Heart left ventricle (tissue), 16 donors: ENCODE data around the gene PTBP2. TPM values are rescaled to one million over a fixed set of nuclear protein-coding genes. Genes with fewer than 3 reads are reported as not detected.

Source experiments
- ATAC-seq, 4 donors: fragments of 200-7000 bp; cut with Tn5 transposase; one replicate each; pipeline ENCODE4 v1.9.1; 2020 to 2022; ENCODE audit warnings: moderate library complexity in 4 of 4, mild to moderate bottlenecking in 3 of 4, moderate number of reproducible peaks in 1 of 4
- DNase-seq, 5 donors: peaks; one replicate each; pipeline ENCODE4 v3.0.0-alpha.2; 2020
- H3K27ac ChIP-seq, 12 donors: fragments of 200-600 bp; sonication (generic) in 4 of 12; one replicate each; pipeline versions ENCODE4 v1.5.0 to v1.8.0; 2016 to 2022; ENCODE audit warnings: mild to moderate bottlenecking in 2 of 12
- H3K27me3 ChIP-seq, 9 donors: fragments of 200-600 bp; sonication (generic) in 2 of 9; one replicate each; pipeline versions ENCODE4 v1.5.1 to v1.8.0; 2016 to 2022; ENCODE audit warnings: mild to moderate bottlenecking in 3 of 9
- H3K36me3 ChIP-seq, 9 donors: fragments of 200-600 bp; sonication (generic) in 2 of 9; one replicate each; pipeline versions ENCODE4 v1.5.0 to v1.8.0; 2018 to 2022; ENCODE audit warnings: mild to moderate bottlenecking in 2 of 9
- H3K4me1 ChIP-seq, 12 donors: fragments of 200-600 bp; sonication (generic) in 4 of 12; one replicate each; pipeline versions ENCODE4 v1.5.0 to v1.8.0; 2016 to 2022; ENCODE audit warnings: mild to moderate bottlenecking in 3 of 12
- H3K4me3 ChIP-seq, 12 donors: fragments of 200-600 bp; sonication (generic) in 4 of 12; one replicate each; pipeline versions ENCODE4 v1.5.0 to v1.8.0; 2017 to 2022; ENCODE audit warnings: mild to moderate bottlenecking in 9 of 12, moderate library complexity in 4 of 12
- H3K9me3 ChIP-seq, 12 donors: fragments of 200-600 bp; sonication (generic) in 4 of 12; one replicate each; pipeline versions ENCODE4 v1.5.0 to v1.8.0; 2016 to 2022; ENCODE audit warnings: mild to moderate bottlenecking in 1 of 12
- POLR2A ChIP-seq, 2 donors: fragments of 450-650 bp; IDR thresholded peaks; one replicate each; pipeline ENCODE4 v1.6.1; 2017; ENCODE audit warnings: antibody characterized with exemption in 2 of 2, mild to moderate bottlenecking in 2 of 2, moderate library complexity in 2 of 2
- WGBS, 4 donors: extraction: QIAGEN DNeasy Blood & Tissue Kit in 2 of 4; methylation state at CpG; one replicate each; pipeline versions ENCODE4 v1.1.5 to v1.1.7; 2013 to 2018; 5-methylcytosine and 5-hydroxymethylcytosine counted together
- intact Hi-C, 10 donors: fragments of 100-400 bp; cut with DNase I; formaldehyde crosslinking; loops; one replicate each; pipeline versions ENCODE4 v1.11.1 to v1.14.2; 2022
- polyA plus RNA-seq, 2 donors: library from polyadenylated mRNA; stranded (reverse); fragments of 200-250 nt; gene quantifications; one replicate each; pipeline ENCODE4 v1.2.3, GENCODE V29; 2013
- total RNA-seq, 9 donors: library from RNA; depleted of rRNA in 2 of 9; stranded (reverse); fragments of >200 nt in 2 of 9; fragmentation: NEBNext Ultra II Directional in 3 of 9; extraction: Animal tissue kit (Norgen Biotek cat#: 25700) in 3 of 9; gene quantifications; one replicate each; pipeline versions ENCODE4 v1.1.0 to v1.2.4, GENCODE V29; 2016 to 2023
- TF ChIP-seq, protein P1 (sequence below), 12 donors: fragments of 200-600 bp; sonication (generic) in 4 of 12; IDR thresholded peaks; one replicate each; pipeline versions ENCODE4 v1.5.0 to v1.8.0; 2018 to 2022; ENCODE audit warnings: antibody characterized with exemption in 12 of 12, mild to moderate bottlenecking in 5 of 12
- donor health status: ischemic (EF 13 %, LVEDD 7.1; RV severe dilation, severe dysfunction).
- donor health status: healthy with polysubstance abuse.
- donor health status: DM: no; HTN: yes; CAD: no.
- donor health status: DM: no; HTN: no; CAD: no.
- donor health status: ischemic (EF 25% LVEDD 6.9; RV normal size, moderate dysfunction).
- donor health status: ischemic (EF 25% LVEDD 5.7; RV mildly dilated, moderate dysfunction).
- donor health status: healthy.
- donor health status: DM: yes; HTN: yes; CAD: no.
- donor health status: ischemic (EF 35%, LVEDD 5.7; RV mildly dilated, moderate dysfunction).
- donor health status: nonischemic (EF 11% LVEDD 7.7; RV severe dilation, severe dysfunction).
- donor health status: DM: yes; HTN: yes; CAD: no.
- donor health status: PGD.
- donor health status: ischemic (EF 29% LVEDD 5.4; RV normal size, mild dysfunction).
- donor health status: nonischemic (EF 23%, LVEDD 6.1; RV moderate dilation, normal function).

The PTBP2 gene
- total and polyA plus RNA-seq, 11 donors = 6.9 to 17.6 (median 12.2) TPM

DNA sequence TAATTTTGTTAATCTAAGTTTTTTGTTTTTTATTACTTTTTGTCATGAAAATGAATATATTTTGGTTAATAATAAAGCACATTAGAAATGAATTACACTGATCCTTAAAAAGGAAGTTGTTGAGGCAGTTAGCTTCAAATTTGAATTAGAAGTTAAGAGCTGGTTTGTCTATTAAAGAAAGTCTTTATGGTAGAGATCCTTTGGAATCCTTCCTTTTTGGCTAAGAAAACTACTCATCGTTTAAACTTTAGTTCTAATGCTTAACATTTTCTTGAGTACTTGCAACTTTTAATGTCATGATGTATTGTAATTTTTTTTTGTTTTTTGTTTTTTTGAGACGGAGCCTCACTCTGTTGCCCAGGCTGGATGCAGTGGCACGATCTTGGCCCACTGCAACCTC is 2.4 kb downstream of the PTBP2 start:
- ATAC-seq (no peak), DNase-seq (no peak)
- Histone ChIP-seq H3K36me3 (peaks cover 0 to 23% (median 9%) of the 10 kb centered on the region in 9 donors), H3K4me3 (peak overlapping the region in 2 of 12 donors; percentile 78 to 98), H3K4me1 (peaks cover 0 to 42% (median 22%) of the 10 kb centered on the region in 12 donors), H3K27me3 (no peaks in the 10 kb centered on the region), H3K9me3 (no peaks in the 10 kb centered on the region), H3K27ac (no peak overlapping the region)
- intact Hi-C loops = loop anchor here in 2 of 10 donors (5.0 to 10.0 kb wide), 3 partner anchors 101 to 189 kb away; no protein-coding TSS in a partner anchor
- WGBS, 4 donors = 65 to 81% (median 77%) methylated on average over 3 of the region's 3 CpGs
- TF ChIP-seq, protein P1, sequence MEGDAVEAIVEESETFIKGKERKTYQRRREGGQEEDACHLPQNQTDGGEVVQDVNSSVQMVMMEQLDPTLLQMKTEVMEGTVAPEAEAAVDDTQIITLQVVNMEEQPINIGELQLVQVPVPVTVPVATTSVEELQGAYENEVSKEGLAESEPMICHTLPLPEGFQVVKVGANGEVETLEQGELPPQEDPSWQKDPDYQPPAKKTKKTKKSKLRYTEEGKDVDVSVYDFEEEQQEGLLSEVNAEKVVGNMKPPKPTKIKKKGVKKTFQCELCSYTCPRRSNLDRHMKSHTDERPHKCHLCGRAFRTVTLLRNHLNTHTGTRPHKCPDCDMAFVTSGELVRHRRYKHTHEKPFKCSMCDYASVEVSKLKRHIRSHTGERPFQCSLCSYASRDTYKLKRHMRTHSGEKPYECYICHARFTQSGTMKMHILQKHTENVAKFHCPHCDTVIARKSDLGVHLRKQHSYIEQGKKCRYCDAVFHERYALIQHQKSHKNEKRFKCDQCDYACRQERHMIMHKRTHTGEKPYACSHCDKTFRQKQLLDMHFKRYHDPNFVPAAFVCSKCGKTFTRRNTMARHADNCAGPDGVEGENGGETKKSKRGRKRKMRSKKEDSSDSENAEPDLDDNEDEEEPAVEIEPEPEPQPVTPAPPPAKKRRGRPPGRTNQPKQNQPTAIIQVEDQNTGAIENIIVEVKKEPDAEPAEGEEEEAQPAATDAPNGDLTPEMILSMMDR (IDR thresholded peaks at IDR 0.05) = no peak
- no peak for TF ChIP-seq POLR2A (IDR thresholded peaks at IDR 0.05)

DNA sequence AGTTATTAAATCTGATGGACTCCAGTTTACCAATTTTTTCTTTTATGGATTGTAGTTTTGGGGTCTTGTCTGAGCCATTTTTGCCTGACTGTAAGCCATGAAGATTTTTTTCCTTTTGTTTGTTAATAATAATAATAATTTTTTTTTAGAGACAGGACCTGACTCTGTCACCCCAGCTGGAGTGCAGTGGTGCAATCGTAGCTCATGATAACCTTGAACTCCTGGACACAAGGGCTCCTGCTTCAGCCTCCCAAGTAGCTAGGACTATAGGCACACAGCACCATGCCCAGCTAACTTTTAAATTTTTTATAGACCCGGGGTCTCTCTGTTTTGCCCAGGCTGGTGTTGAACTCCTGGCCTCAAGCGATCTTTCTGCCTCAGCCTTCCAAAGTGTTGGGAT is 6.3 kb downstream of the PTBP2 start:
- no peak for TF ChIP-seq POLR2A (IDR thresholded peaks at IDR 0.05)
- TF ChIP-seq, protein P1 (IDR thresholded peaks at IDR 0.05) = no peak
- no peaks in the 10 kb centered on the region for H3K27me3 ChIP-seq
- peaks cover 0 to 26% (median 9%) of the 10 kb centered on the region in 9 donors for H3K36me3 ChIP-seq
- intact Hi-C loops = loop anchor here in 2 of 10 donors (10.0 kb wide), 2 partner anchors 97 to 193 kb away; no protein-coding TSS in a partner anchor
- H3K27ac ChIP-seq = no peak overlapping the region
- H3K4me3 ChIP-seq = no peak overlapping the region
- 76 to 78% (median 77%) methylated on average over 3 of the region's 3 CpGs for WGBS, 4 donors
- ATAC-seq = no peak
- peaks cover 0 to 47% (median 26%) of the 10 kb centered on the region in 12 donors for H3K4me1 ChIP-seq
- DNase-seq = no peak
- H3K9me3 ChIP-seq = no peaks in the 10 kb centered on the region

DNA sequence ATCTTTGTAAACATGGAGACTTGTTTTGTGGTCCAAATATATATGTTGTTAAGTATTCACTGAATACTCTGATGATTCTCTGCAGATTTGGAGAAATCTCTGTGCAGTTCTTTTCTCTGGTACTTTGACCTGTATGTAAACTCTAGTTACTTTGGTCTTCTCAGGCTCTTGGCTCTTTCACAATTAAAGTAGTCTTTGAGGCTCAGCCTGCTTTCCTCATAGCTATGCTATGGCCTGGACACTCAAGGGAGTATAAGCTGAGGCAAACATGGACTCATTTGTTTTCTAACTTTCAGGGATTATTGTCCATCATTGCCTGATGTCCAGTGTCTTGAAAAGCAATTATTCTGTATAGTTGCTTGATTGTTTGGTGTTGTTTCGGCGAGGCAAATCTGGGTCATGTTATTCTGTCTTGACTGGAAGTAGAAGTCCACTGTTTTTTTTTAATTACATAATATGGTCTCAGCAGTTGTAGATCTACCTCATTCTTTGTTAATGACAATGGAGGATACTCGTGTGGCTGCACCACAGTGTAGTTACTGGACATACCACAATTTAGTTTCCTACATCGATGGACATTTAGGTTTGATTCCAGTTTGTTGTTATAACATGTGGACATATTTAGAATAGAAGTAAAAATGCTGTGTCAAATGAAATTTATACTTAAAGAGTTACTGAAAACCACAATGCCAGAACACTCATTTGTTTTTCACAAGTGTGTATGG is 9.2 kb downstream of the PTBP2 start:
- H3K9me3 ChIP-seq = no peaks in the 10 kb centered on the region
- no peak overlapping the region for H3K4me3 ChIP-seq
- DNase-seq (no peak), ATAC-seq (peak in 1 of 4 donors; percentile 34)
- intact Hi-C loops = no loop called here
- no peaks in the 10 kb centered on the region for H3K27me3 ChIP-seq
- WGBS, 4 donors = 52 to 68% (median 58%) methylated on average over 4 of the region's 4 CpGs
- H3K27ac ChIP-seq = no peak overlapping the region
- H3K36me3 ChIP-seq = peaks cover 0 to 28% (median 7%) of the 10 kb centered on the region in 9 donors
- TF ChIP-seq POLR2A (IDR thresholded peaks at IDR 0.05) = no peak
- TF ChIP-seq, protein P1 (IDR thresholded peaks at IDR 0.05) = no peak
- peaks cover 0 to 35% (median 13%) of the 10 kb centered on the region in 12 donors for H3K4me1 ChIP-seq

DNA sequence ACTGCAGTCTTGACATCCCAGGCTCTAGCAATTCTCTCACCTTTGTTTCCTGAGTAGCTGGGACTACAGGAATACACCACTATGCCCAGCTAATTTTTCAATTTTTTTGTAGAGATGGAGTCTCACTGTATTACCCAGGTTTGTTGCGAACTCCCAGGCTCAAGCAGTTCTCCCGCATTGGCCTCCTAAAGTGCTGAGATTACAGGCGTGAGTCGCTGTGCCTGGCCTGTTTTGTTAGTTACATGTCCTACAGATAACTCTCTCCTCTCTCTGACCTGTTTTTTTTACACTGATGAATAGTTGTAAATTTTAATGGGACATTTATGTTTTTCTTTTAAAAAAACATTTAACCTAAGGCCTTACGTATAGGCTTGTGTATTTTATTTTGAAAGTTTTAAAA is 19.8 kb downstream of the PTBP2 start:
- peaks cover 0 to 21% (median 12%) of the 10 kb centered on the region in 12 donors for H3K4me1 ChIP-seq
- DNase-seq = no peak
- peak overlapping the region in 1 of 12 donors; percentile 13 for H3K27ac ChIP-seq
- no peaks in the 10 kb centered on the region for H3K27me3 ChIP-seq
- TF ChIP-seq, protein P1 (IDR thresholded peaks at IDR 0.05) = no peak
- TF ChIP-seq POLR2A (IDR thresholded peaks at IDR 0.05) = no peak
- H3K4me3 ChIP-seq = no peak overlapping the region
- no peaks in the 10 kb centered on the region for H3K36me3 ChIP-seq
- intact Hi-C loops = no loop called here
- WGBS, 4 donors = 58 to 66% (median 62%) methylated on average over 5 of the region's 5 CpGs
- peak in 2 of 4 donors; percentile 49 to 67 for ATAC-seq
- H3K9me3 ChIP-seq = peaks cover 0 to 3% (median 0%) of the 10 kb centered on the region in 12 donors
